Stimulated activated CD8-positive, alpha-beta memory T cell treated with anti-CD3 and anti-CD28 coated beads, Interleukin-12 subunit alpha, Interleukin-12 subunit beta, amount 100 ng/mL, for 1 hour (primary cell): Measurements from ENCODE around the gene IRF8.

ENCODE experiments used
- DNase-seq: peaks from one replicate; pipeline ENCODE4 v3.0.0-alpha.2; 2020; ENCODE audit warnings: low read depth

Gene IRF8

DNA sequence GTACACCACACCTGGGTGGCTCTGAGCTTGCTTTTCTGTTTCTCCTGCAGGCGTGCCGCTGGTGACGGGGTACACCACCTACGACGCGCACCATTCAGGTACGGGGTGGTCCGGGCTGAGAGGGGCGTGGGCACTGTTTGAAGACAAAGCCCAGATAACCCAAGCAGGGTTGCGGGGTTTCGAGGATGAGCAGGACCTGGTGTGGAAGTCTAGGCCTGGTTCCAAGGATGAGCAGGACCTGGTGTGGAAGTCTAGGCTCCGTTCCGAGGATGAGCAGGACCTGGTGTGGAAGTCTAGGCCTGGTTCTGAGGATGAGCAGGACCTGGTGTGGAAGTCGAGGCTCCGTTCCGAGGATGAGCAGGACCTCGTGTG, 15.4 kb downstream of the IRF8 start:
- no peak for DNase-seq

GRCh38 chr16:85915125-85915845, 16.3 kb downstream of the IRF8 start:
- DNase-seq = no peak

GRCh38 chr16:85916141-85916890, 17.4 kb downstream of the IRF8 start:
- no peak for DNase-seq

- DNase-seq = no peak
Measured at GRCh38 chr16:85917012-85917411, 18.1 kb downstream of the IRF8 start.

DNA sequence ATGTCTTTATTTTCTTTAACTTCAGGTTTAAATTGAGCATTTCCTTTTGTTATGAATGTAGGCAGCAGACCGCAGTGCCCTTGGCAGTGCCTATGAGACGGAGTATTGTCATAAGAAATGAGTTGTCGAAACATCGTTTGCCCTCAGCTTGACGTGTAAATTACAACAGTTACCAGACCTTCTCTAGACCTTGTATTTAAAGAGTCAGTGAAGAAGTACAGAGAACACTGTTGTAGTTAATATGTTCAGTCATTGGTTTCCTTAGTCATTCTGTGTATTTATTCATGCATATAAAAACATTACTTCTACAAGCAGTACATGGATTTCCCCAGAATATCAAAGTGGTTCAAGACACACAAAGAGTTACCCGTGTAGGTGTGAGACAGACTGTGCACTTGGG, 19.0 kb downstream of the IRF8 start:
- no peak for DNase-seq

GRCh38 chr16:85918436-85918835, 19.5 kb downstream of the IRF8 start:
- DNase-seq = no peak

- DNase-seq = no peak
Measured at GRCh38 chr16:85919271-85920267, 20.6 kb downstream of the IRF8 start.

GRCh38 chr16:85921026-85921425, 22.1 kb downstream of the IRF8 start:
- no peak for DNase-seq

GRCh38 chr16:85923153-85924021, 24.4 kb downstream of the IRF8 start:
- no peak for DNase-seq

GRCh38 chr16:85924675-85925074, 25.7 kb downstream of the IRF8 start:
- no peak for DNase-seq

GRCh38 chr16:85926370-85926769, 27.4 kb downstream of the IRF8 start:
- no peak for DNase-seq

- DNase-seq = no peak
Measured at GRCh38 chr16:85927371-85927770, 28.4 kb downstream of the IRF8 start.

DNA sequence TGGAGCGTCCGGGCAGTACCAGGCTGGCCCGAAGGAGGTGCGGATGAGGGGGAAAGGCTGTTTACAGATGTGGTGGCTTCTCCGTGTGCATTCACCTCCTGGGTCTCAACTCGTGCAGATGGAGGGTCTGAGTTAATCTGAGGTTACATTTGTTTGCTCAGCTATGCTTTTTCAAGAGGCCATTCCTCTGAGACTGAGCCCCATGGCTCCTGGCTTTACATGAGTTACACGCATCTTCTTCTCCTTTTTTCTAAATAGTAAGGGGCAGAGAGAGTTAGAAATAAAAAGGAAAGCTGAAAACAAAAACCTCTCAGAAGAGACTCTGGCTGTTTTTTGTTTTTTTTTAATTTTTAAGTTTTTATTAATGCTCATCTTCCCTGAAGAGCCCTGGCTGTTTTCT, 29.0 kb downstream of the IRF8 start:
- DNase-seq = no peak

DNA sequence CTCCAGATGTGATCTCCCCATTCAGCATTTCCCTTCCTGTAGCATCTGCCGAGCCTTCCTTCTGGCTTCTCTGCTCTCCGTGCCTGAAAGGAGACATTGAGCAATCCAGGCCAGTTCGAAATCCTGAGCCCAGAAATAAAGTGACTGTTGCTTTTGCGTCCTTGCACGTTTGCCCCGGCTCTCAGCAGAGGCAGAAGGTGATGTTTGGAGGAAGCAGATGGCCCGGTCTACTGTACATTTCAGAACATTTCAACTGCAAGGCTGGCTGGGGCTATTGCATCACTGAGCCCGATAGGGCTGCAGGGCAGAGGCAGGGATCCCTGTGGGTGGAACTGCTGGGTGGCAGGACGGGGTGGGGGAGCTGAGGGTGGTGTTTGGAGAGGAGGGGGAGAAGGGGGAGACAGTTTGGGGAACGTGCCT, 29.4 kb downstream of the IRF8 start:
- DNase-seq = no peak

DNA sequence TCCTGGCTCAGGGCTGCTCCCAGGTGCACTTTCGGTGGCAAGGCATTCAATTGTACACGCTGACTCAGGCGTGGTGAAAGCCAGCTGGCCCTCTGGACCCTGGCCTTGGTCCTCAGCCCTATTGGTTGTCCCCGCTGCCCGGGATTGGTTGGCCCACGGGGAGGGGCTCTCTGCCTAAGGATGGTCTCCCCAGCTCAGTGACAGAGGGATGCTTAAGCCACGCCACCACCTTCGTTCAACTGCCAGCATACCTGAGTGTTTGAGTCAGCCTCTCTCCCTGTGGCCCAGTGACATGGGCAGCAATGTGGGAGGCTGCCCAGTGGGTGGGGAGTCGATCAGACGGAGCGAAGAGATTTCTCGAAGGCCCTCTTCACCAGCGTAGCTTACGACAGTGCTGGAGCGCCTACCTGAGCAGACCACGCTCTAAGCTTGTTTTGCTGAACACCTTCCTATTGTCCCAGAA, 30.3 kb downstream of the IRF8 start:
- no peak for DNase-seq

DNA sequence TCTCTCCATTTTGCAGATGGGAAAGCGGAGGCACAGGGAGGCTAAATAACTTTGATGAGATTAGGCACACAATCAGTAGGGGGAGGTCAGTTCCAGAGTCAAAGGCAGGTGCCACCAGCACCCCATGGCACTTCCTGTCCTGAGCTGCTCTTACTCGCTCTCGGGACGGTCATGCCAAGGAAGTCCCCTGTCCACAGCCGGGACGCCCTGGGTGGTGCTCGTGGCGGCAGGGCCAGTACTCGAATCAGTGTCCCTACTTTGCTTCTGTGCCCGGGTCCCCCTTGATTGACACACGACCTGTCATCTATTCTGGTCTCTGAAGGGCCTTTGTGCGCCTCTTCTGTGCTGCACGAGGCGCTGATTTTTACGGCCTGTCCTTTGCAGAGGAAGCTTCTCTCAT, 31.3 kb downstream of the IRF8 start:
- no peak for DNase-seq

DNA sequence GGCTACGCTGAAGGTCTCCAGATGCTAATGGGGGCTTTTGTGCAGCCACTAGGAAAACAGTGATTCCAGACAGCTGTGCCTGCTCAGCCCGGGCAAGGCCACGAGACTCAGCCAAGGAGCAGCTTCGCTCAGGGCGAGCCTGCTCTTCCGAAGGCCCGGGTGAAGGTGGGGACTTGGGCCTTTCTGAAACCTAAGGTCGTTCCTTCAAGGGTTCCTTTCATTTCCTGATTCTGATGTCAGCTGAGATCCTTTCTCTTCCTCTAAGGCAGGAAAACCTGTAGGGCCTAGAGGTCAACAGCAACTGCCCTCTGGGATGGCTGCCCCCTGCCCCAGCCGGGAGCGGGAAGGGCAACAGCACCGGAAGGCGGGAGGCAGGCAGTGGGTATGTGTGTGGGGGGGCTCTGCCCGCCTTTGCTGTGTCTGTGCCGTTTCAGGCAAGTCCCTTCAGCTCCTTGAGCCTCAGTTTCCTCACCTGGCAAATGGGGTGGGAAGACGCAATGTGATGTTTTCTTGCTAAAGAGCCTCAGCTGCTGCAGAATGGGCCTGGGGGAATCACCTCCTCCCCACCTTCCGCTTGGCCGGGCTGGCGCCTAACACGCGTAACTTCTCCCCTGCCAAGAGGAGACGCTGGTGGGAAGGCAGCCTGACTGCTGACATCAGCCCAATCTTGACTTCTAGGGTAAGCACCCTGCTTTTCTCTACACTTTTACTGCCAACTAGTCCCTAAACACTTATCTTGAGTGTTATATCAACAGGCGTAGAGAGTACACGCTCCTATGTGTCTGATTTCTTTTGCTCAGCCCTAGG, 32.8 kb downstream of the IRF8 start:
- no peak for DNase-seq

- no peak for DNase-seq
Measured at GRCh38 chr16:85934210-85934609, 35.2 kb downstream of the IRF8 start.

DNA sequence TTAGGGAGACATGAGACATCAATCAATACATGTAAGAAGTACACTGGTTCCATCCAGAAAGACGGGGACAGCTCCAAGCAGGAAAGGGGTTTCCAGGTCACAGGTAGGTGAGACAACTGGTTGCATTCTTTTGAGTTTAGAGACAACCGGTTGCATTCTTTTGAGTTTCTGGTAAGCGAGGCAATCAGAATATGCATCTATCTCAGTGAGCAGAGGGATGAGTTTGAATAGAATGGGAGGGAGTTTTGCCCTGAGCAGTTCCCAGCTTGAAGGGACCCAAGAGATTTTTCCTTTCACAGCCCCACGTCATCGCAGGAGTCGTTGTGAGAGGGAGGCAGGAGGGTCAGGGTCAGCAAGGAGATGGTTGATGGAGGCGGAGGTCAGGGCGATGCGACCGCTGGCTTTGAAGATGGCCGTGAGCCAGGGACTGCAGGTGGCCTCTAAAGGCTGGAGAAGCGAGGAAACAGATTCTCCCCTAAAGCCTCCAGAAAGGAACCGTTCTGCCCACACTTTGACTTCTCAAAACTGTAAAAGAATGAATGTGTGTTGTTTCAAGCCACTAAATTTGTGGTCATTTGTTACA, 36.5 kb downstream of the IRF8 start:
- DNase-seq = no peak
